Measurements from ENCODE around the gene TASP1.
"Not testable (repeated sequence)": the region's sequence is repeated elsewhere in the genome, so short reads cannot be mapped to it uniquely, and the experiment has no call there.

The TASP1 gene, protein sequence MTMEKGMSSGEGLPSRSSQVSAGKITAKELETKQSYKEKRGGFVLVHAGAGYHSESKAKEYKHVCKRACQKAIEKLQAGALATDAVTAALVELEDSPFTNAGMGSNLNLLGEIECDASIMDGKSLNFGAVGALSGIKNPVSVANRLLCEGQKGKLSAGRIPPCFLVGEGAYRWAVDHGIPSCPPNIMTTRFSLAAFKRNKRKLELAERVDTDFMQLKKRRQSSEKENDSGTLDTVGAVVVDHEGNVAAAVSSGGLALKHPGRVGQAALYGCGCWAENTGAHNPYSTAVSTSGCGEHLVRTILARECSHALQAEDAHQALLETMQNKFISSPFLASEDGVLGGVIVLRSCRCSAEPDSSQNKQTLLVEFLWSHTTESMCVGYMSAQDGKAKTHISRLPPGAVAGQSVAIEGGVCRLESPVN

DNA sequence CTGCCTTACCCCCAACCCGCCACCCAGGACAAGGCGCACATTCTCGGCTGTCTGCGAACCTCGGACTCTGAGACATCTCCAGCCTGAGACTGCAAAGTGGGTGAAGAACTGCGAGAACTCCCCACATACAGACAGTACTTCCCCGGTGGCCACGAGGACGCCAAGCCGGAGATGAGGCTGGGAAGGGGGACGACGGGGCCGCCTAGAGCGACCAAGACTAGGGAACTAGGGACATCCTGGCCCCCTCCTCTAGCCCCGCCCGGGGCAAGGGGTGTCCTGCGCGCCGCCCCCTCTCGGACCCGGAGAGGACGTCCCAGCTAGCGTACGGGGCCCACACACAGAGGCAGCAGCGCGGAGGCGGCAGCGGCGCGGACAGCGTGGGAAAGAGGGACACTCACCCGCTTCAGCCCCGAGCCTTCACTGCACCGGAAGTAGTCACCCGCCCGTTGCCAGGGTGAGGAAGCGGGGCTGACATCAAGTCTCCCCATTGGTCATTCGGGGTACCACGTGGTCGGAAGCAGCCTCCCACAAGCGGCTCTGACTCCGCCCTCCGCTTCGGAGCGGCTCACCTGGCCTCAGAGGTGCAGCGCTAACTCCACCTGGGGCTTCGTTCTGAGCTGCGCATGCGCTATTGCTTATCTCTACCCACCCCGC lies at the start of gene TASP1:
Gene TASP1, minus strand, starts transcription at position 437 of the 654 bp plus-strand sequence. CDS start 8,854 bp downstream, outside the sequence.
- peak; percentile 97 for DNase-seq (ENCODE audit: low read depth)

DNA sequence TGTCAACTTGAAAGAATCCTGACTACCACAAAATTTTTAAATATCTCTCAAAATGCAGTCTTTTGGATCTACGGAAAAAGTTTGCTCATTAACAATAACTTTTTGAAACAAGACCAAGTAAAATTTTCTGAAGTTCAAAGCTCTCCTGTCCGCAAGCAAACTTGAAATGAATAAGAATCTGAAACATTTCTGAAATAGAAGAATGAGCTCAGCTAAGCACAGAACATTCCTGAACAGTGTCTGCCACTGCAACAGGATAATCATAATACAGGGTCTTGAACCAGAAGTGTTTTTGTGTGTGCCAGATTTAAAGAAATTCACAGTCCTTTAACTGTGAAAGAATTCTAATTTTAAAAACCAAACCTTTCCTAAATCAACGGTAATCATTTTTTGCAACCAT lies 49.1 kb upstream of the TASP1 start:
- DNase-seq (ENCODE audit: low read depth): no peak

DNA sequence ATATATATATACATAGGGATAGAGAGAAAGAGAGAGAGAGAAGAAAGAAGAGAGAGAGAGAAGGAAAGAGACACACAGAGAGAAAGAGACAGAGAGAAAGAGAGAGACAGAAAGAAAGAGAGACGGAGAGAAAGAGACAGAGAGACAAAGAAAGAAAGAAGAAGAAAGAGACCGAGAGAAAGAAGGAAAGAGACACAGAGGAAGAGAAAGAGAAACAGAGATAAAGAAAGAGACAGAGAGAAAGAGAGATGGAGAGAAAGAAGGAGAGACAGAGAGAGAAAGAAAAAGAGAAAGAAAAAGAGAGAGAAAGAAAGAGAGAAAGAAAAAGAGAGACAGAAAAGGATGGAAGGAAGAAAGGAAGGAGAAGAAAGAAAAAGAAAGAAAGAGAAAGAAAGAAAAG lies 46.9 kb upstream of the TASP1 start:
- no peak for DNase-seq (ENCODE audit: low read depth)

DNA sequence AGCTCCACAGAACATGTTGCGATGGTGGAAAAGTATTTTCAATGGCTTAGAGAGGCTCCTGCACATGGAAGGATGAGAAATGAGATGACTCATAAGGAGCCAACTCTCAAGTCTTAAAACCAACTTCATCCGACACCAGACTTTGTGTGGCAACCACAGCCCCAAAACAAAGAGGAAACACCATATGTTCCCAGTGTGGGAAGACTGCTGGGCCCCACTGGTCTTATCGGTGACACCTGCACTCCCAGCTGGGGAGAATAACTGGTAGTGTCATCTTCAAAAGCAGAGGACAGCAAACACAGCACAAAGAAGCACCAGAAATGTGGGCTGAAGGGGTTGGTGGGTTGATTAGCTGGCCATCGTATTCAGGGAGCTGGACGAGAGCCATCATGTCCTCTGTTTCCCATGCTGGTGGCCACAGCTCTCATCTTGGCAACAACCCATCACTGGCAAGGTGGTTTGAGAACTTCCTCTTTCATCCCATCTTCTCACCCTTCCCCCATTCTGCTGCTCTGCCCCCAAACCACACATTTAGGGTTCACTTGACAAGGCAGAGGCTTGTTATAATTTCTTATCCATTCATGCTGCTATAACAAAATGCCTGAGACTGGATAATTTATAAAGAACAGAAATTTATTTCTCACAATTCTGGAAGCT lies 46.0 kb upstream of the TASP1 start:
- no peak for DNase-seq (ENCODE audit: low read depth)

DNA sequence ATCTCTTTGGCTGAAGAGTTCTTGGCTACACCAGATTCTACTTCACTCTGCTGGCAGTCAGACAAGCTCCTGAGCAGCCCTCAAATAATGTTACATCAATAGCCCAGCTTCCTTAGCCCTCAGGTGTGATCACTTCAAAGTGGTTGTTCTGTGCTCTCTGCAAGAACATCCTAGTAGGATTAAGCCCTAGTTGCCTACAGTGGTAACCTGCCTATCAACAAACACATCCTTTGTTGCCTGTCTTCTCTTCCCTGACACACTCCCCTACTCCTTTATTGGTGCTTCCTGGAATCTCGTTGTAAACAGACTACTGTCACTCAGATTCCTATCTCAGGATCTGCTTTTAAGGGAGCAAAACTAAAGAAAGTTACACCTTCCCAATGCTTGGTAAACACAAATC lies 45.1 kb upstream of the TASP1 start:
- DNase-seq (ENCODE audit: low read depth): no peak

DNA sequence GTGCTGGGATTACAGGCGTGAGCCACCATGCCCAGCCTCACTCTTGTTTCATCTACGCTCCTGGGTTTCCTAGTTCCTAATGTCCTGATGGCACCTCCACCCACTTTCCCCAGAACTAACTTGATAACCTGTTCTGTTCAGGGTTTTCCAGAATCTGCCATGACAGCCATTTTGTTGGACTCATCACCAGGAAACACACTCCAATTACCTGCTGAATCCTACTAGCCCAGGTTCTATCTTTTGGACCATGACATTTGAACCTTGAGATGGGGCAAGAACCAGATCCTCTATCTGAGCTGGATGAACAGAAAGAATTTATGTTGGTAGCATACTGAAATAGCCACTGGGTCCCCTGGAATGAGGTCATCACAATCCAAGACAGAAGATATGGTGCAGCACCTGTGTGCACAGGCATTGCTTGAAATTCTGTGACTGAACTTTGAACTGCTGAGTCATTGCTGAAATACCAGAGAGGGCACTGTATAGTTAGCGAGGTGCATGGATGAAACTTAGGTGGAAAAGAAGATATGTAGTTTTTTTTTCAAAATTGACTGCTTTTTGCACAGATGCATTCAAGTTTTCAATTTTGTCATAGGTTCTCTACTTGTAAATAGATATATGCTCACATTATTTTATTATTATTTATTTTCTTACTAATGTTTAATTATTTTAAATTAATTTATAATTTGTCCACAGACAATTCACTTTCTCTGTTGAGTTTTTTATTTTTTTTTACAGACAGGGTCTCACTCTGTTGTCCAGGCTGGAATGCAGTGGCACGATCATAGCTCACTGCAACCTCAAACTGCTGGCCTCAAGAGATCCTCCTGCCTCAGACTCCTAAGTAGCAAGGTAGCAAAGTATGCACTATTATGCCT lies 42.8 kb upstream of the TASP1 start:
- no peak for DNase-seq (ENCODE audit: low read depth)

DNA sequence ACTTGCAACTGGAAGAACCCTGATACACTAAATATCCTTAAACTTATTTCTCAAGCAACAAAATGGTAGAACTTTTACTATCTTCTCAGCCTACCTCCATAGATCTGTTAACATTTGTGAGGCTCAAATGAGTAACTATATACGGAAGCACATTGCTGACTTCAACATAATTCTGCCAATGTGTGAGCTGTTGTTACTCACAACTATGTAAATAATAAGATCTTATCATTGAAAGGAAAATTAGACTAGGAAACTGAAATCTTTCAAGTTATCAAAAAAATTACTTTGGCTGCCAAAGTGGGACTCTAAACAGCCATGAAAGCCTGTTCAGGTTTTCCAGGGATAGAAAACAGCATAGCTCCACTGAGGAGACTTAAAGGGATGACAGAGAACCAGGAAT lies 40.2 kb upstream of the TASP1 start:
- DNase-seq (ENCODE audit: low read depth): no peak

DNA sequence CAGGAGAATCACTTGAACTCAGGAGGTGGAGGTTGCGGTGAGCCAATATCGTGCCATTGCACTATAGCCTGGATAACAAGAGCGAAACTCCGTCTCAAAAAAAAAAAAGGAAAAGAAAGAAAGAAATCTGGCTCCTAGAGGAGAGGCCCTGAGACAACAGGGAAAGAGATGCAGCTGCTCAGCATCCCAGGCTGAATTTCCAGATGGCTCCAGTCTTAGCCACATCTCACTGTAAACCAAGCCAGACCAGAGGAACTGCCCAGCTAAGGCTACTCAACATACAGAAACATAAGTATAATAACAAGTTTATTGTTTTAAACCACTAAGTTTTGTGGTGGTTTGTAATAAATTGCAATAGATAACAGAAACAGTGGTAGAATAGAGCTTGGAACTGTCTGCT lies 38.5 kb upstream of the TASP1 start:
- DNase-seq (ENCODE audit: low read depth): no peak

DNA sequence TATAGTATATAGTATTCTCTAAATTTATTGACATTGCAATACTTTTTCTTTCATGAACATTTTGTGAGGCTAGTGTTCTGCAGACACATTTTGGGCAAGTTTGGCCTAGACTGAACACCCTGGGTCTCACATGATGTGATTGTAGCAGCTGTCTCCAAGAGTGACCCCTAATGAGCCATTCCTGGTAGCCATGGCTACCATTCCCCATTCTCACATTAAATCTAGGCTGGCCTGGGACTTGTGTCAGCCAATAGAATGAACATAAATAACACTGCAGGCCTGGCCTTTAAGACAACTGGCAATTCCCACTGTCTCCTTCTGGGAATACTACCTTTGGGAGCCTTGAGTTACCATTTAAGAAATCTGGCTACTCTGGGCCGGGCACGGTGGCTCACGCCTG lies 38.0 kb upstream of the TASP1 start:
- no peak for DNase-seq (ENCODE audit: low read depth)

DNA sequence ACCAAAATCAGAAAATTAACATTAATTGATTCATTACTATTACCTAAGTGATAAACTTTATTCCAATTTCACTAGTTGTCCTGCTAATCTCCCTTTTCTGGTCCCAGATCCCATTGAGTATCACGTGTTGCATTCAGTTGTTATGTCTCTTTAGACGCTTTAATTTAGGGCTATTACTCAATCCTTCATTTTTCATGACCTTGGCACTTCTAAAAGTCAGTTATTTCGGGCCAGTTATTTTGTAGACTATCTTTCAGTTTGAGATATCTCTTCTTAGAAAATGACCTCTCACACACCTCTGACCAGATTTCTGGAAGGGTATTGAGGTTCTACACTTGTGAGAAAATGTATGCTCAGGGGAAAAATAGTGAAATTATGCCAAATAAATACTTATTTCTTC lies 34.0 kb upstream of the TASP1 start:
- no peak for DNase-seq (ENCODE audit: low read depth)

DNA sequence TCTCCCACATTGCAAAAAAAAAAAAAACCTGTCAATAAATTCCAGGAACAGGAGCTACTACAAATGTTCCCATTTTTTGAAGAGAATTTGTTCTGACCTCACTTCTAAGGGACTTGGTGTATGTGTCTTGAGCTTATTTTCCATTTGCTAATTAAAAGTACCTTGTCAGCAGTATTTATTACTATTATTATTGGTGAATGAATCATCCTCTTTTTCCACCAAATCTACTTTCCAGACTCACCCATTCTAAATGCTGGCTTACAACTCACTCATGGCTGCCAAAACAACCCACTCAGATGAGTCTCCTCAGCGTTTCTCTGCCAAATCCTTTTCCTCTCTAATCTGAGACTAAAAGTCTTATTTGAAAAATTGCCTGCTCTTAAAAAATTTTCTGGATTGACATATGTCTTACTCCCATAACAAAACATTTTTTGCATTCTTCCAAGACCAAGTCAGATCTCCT lies 33.2 kb upstream of the TASP1 start:
- DNase-seq (ENCODE audit: low read depth): no peak

DNA sequence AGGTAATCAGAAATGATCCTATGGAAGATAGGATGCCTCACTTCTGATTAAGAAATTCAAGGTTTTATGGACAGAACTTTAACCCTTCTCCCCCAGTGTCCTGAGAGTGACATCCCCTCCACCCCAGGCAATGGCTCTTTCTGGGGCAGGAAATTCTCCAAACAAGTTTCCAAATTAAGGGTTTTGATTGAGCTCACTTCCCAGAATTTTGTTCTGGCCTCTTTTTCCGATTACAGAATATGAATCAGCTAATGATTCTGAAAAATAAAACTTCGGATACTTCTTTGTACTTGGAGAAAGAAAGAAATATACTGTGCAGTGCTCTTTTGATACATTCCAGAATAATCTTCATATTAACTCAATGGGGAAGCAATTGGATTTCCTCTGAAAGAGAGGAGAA lies 32.8 kb upstream of the TASP1 start:
- no peak for DNase-seq (ENCODE audit: low read depth)

DNA sequence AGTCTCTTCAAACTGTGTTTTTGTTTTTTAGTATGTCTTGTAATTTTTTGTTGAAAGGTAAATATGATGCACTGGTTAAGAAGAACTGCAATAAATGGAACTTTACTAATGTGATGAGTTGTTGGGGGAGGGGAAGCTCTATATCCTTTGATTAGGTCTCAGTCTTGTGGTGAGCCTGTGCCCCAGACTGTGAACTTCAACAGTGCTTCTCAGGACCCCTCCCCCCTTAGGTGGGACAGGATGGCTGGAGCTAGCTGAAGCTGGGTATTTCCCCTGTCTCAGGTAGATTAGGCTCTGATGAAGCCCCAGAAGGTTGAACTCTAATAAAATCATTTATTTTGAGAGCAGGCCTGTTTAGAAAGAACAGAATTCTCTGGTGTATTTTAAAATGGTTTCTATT lies 31.4 kb upstream of the TASP1 start:
- no peak for DNase-seq (ENCODE audit: low read depth)

DNA sequence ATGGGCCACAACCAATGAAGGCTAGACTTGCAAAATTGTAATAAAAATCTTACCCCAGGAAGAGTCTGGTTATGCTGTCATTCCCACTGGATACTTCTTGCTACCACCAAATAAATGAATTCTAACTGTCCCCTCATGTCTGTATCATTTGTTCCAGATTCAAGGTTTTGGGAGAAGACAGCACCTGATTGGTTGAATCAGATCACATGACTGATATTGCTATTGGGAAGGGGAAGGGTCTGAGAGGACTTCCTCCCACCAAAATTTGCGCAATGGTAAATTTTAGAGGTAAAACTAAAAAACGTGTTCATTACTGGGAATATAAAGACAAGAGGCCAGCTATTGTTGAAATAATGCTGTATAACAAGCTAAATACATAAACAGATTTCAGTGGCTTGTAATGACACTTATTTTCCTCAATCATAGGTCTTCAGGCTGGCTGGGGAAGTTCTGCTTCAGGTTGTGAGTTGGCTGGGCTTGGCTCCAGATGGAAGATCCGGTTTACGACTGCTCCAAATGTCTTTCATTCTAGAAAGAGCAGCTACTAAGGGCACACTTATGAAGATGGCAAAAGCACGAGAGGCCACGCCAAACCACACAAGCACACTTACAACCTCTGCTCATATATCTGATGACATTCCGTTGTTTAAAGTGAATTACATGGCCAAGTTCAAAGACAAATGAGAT lies 27.1 kb upstream of the TASP1 start:
- no peak for DNase-seq (ENCODE audit: low read depth)

DNA sequence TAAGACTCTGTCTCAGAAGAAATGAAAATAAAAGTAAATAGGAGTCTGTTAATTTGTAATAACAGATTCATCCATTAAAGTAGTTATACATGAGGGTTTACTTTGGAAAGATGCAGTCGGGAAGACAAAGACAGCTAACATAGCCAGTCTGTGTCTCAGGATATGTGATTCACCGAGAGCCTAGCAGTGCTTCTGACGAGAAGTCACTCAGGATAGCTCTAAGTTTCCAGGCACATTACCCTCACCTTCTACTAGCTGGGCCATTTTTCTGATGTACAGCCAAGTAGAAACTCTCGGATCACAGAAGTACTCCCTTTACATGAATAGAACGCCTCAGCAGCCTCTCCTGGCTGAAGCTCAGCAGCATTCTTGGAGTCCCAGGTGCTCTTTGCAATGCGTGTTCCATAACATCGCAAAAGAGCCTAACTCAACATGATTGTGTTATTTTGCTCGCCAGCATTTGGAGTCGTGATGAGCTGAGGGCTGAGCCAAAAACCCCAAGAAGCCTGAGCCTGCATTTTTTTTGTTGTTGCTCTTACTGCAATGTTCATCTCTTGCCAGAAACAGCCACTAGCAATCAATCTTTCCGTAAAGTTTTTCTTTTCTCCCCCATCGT lies 22.4 kb upstream of the TASP1 start:
- DNase-seq (ENCODE audit: low read depth): no peak

DNA sequence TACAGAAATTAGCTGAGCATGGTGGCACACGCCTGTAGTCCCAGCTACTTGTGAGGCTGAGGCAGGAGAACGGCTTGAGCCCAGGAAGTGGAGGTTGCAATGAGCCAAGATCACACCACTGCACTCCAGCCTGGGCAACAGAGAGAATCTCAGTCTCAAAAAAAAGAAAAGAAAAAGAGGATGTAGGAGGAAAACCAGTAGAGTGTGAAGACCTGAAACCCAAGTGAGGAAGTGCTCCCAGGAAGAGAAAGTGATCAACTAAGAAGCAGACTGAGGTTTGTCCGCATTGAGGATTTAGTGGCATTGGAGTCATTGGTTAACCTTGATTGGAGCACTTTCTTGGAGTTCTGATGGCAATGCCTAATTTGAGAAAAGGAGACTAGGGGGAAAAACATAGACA lies 20.6 kb upstream of the TASP1 start:
- DNase-seq (ENCODE audit: low read depth): no peak

DNA sequence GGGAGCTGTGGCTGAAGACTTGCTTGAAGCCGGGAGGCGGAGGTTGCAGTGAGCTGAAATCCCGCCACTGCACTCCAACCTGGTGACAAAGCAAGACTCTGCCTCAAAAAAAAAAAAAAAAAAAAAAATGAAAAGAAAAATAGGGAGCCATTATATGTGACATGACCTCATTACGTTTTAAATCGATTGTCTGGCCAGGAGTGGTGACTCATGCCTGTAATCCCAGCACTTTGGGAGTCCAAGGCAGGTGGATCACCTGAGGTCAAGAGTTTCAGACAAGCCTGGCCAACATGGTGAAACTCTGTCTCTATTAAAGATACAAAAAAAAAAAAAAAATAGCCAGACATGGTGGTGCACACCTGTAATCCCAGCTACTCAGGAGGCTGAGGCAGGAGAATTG lies 19.3 kb upstream of the TASP1 start:
- DNase-seq (ENCODE audit: low read depth): not testable (repeated sequence)

DNA sequence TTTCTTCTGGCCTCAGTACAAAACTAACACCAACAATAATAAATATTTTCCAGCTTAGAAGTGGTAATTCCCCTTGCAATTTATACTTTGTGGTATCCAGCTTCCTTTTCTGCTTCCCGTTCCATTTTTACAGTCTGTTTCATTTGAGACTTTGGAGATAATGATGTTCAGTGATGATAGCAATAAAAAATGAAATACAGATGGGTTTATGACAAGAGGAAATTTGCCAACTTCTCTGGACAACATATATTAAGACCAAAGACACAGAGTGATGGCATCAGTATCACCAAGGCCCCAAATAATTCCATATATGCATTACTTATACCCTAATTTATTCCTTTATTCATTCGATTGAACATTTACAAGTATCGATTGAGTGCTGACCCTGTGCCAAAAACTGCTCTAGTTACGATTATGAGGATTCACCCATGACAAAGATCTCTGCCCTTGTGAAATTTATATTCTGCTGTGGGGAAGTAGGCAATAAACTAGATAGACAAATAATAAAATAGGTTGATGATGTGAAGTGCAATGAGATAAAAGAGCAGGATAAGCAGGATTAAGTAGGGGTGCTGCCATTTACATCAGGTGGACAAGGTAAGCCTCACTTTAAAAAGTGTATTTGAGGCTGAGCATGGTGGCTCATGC lies 18.1 kb upstream of the TASP1 start:
- DNase-seq (ENCODE audit: low read depth): no peak

DNA sequence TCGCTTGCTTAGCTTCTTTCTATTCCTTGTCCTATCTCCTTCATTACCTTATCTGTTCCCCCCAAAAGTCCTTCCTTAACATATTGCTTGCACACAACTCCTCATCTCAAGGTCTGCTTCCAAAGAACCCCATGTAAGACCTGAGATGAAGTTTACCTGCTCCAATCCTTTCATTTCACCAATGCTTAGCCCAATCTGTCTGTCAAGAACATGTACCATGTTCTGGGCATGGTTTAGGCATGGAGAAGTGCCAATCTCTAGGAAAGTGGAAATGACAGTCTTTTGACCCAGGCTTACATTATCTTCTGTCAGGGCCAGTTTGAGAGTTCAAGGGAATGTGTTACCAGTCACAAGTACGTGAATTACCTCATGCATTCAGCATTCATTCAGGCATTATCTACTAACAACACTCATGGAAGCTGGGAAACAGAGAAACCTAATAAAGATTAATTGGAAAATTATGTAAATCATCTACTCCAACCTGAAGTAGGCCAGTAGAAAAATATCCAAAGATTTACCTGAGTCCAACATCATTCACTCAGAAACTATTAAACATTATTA lies 15.8 kb upstream of the TASP1 start:
- DNase-seq (ENCODE audit: low read depth): no peak

DNA sequence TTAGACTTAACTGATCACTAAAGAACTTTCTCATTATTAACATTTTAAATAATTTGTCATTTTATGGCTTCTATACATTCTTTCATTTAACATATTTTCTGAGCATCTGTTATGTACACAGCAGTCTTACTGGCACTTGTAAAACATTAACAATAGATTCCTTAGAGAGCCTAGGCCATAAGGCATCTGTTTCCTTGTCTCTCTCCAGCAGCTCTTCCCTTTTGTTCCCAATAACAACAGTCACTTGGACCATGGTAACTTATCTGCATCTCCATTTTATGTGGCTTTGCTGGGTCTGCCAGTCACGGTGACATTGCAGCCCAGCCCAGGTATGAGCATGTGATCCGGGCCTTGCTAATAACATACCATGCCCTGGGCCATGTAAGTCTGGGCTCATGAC lies 11.7 kb upstream of the TASP1 start:
- DNase-seq (ENCODE audit: low read depth): no peak

All from stimulated activated CD4-positive, alpha-beta T cell treated with anti-CD3 and anti-CD28 coated beads, Interleukin-2, amount 100 ng/mL, for 4 hours (primary cell).